ENCODE data around the gene G3BP1. TPM values are rescaled to one million over a fixed set of nuclear protein-coding genes. Genes with fewer than 3 reads are reported as not detected.
A peak's percentile ranks its signal among the peaks of the same experiment; 100 is the strongest.

Gene G3BP1
- total RNA-seq, 1 experiment from 2014 or later, result 400 TPM

- TF ChIP-seq RORB (CRISPR knock-in tag; IDR thresholded peaks at IDR 0.05) (no peak), PRDM15 (CRISPR knock-in tag; IDR thresholded peaks at IDR 0.05) (peak; percentile 18; the same call in 1 of the 2 replicates), GTF2I (CRISPR knock-in tag; conservative IDR thresholded peaks at IDR 0.05) (no peak), TEAD1 (CRISPR knock-in tag; IDR thresholded peaks at IDR 0.05) (no peak), ZNF121 (CRISPR knock-in tag; IDR thresholded peaks at IDR 0.05) (no peak), MXD4 (CRISPR knock-in tag; IDR thresholded peaks at IDR 0.05; ENCODE audit: borderline replicate concordance) (no peak), MYBL2 (CRISPR knock-in tag; IDR thresholded peaks at IDR 0.05) (peak; percentile 22), FOXP4 (CRISPR knock-in tag; IDR thresholded peaks at IDR 0.05) (no peak; the same call in 1 of the 2 replicates), KAT7 (CRISPR knock-in tag; IDR thresholded peaks at IDR 0.05; ENCODE audit: borderline replicate concordance) (no peak), PREB (CRISPR knock-in tag; IDR thresholded peaks at IDR 0.05; ENCODE audit: borderline replicate concordance) (no peak), USF1 (CRISPR knock-in tag; IDR thresholded peaks at IDR 0.05) (no peak), ZNF232 (CRISPR knock-in tag; IDR thresholded peaks at IDR 0.05) (0 out of 2 replicates have a peak, but pooled peaks have one; percentile 37), ARID4B (CRISPR knock-in tag; IDR thresholded peaks at IDR 0.05; ENCODE audit: borderline replicate concordance) (peak; percentile 64; the same call in 1 of the 2 replicates)
- TF ChIP-seq, protein P1, sequence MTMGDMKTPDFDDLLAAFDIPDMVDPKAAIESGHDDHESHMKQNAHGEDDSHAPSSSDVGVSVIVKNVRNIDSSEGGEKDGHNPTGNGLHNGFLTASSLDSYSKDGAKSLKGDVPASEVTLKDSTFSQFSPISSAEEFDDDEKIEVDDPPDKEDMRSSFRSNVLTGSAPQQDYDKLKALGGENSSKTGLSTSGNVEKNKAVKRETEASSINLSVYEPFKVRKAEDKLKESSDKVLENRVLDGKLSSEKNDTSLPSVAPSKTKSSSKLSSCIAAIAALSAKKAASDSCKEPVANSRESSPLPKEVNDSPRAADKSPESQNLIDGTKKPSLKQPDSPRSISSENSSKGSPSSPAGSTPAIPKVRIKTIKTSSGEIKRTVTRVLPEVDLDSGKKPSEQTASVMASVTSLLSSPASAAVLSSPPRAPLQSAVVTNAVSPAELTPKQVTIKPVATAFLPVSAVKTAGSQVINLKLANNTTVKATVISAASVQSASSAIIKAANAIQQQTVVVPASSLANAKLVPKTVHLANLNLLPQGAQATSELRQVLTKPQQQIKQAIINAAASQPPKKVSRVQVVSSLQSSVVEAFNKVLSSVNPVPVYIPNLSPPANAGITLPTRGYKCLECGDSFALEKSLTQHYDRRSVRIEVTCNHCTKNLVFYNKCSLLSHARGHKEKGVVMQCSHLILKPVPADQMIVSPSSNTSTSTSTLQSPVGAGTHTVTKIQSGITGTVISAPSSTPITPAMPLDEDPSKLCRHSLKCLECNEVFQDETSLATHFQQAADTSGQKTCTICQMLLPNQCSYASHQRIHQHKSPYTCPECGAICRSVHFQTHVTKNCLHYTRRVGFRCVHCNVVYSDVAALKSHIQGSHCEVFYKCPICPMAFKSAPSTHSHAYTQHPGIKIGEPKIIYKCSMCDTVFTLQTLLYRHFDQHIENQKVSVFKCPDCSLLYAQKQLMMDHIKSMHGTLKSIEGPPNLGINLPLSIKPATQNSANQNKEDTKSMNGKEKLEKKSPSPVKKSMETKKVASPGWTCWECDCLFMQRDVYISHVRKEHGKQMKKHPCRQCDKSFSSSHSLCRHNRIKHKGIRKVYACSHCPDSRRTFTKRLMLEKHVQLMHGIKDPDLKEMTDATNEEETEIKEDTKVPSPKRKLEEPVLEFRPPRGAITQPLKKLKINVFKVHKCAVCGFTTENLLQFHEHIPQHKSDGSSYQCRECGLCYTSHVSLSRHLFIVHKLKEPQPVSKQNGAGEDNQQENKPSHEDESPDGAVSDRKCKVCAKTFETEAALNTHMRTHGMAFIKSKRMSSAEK (CRISPR knock-in tag; IDR thresholded peaks at IDR 0.05; ENCODE audit: borderline replicate concordance), result no peak
- TF ChIP-seq, protein P2, sequence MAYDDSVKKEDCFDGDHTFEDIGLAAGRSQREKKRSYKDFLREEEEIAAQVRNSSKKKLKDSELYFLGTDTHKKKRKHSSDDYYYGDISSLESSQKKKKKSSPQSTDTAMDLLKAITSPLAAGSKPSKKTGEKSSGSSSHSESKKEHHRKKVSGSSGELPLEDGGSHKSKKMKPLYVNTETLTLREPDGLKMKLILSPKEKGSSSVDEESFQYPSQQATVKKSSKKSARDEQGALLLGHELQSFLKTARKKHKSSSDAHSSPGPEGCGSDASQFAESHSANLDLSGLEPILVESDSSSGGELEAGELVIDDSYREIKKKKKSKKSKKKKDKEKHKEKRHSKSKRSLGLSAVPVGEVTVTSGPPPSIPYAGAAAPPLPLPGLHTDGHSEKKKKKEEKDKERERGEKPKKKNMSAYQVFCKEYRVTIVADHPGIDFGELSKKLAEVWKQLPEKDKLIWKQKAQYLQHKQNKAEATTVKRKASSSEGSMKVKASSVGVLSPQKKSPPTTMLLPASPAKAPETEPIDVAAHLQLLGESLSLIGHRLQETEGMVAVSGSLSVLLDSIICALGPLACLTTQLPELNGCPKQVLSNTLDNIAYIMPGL (CRISPR knock-in tag; IDR thresholded peaks at IDR 0.05), result no peak
- TF ChIP-seq, protein P3, sequence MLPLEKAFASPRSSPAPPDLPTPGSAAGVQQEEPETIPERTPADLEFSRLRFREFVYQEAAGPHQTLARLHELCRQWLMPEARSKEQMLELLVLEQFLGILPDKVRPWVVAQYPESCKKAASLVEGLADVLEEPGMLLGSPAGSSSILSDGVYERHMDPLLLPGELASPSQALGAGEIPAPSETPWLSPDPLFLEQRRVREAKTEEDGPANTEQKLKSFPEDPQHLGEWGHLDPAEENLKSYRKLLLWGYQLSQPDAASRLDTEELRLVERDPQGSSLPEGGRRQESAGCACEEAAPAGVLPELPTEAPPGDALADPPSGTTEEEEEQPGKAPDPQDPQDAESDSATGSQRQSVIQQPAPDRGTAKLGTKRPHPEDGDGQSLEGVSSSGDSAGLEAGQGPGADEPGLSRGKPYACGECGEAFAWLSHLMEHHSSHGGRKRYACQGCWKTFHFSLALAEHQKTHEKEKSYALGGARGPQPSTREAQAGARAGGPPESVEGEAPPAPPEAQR (CRISPR knock-in tag; IDR thresholded peaks at IDR 0.05), result no peak
These were observed 483 bp downstream of the G3BP1 start (continued) for GRCh38 chr5:151772029-151772845.

Data from WTC11 (cell line).